Fibroblast of the conjunctiva (primary cell): ENCODE results near the gene CDHR5.

Source experiments
- DNase-seq: peaks from one replicate; pipeline ENCODE4 v3.0.0-alpha.2; 2010; ENCODE audit warnings: low read depth

CDHR5 gene

DNA sequence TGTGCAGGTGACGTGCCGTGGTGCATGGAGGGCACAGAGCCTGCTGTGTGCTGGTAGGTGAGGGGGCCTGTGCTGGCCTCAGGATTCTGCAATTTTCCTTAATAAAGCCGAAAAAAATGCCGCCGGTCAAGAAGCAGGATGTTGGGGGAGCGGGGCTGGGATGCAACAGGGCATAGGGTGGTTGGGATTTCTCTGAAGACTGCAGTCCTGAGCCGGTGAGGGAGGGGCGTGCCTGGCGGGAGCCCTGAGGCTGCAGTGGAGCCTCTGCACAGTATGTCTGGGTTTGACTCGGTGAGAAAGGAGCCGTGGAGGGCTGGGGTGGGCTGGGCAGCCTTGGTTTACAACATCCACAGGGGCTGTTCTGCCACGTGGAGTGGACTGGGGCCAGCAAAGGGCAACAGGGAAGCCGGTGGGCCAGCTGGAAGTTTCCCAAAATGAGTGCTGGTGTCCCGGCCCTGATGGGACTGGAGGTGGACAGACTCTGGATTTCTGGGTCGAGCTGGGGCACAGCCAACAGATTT lies 1.3 kb downstream of the CDHR5 start:
- no peak for DNase-seq

DNA sequence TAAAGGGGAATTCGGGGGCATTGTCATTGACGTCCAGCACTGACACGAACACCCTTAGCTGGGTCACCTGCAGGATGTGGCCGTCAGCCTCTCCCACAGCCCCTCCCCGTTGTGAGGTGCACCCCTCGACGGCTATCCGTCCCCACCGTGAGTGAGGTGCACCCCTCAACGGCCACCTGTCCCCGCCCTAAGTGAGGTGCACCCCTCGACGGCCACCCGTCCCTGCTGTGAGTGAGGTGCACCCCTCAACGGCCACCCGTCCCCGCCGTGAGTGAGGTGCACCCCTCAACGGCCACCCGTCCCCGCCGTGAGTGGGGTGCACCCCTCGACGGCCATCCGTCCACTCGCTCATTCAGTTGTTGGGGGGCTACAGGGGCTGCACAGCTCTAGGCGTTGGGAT lies 2.9 kb downstream of the CDHR5 start:
- DNase-seq, result no peak

DNA sequence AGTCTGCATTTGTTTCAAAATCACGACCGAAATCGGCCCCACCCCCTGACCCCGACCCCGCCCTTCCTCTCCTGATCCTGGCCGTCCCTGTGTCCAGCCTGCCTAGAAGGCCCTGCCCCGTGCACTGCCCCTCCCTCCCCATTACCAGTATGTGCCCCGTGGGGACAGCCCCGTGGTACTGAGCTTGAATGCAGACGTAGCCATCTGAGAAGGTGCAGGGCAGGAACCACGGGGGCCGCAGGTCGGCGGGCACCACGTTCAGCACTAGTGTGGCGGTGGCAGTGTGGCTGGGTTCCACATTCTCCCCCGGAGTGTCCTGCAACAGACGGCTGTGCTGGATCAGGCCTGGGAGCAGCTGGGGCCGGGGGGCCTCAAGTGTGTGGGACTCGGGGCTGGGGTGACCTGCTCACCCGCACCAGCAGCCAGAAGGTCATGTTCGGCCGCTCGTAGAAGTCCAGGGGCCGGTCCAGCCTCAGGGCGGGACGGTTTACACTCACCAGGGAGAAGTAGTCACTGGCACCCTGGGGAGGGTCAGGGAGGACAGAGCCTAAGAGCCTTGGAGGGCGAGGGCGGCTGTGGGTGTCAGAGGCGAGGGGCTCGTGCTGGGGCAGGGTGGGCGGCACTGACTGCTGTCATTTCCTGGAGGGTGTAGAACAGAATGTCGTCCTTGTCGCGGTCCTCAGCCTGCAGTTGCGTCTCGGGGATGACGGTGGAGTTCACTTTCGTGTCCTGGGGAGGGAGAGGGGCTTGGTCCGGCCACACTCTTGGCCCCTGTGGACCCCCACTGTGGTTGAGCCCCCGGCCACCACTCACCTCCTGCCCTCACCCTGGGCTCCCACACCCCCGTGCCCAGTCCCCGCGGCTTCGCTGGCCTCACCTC lies 3.6 kb downstream of the CDHR5 start:
- DNase-seq, result no peak

DNA sequence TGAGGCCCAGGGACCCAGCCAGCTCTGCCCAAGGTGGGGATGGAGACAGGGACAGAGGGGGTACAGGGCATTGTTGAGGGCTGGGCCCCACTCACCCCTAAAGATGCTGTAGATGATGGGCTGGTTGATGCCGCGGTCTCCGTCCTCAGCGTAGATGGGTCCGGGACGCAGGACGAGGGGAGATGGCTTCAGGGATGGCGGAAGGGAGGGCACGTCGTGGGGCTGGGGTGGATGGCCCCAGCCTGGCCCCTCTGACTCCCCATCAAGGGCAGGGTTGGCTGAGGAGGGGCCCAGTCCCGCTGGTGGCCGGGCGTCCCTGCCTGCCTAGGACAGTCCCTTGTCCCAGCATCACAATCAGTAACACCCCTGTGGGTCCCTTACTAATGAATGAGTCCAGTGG lies 4.6 kb downstream of the CDHR5 start:
- no peak for DNase-seq

DNA sequence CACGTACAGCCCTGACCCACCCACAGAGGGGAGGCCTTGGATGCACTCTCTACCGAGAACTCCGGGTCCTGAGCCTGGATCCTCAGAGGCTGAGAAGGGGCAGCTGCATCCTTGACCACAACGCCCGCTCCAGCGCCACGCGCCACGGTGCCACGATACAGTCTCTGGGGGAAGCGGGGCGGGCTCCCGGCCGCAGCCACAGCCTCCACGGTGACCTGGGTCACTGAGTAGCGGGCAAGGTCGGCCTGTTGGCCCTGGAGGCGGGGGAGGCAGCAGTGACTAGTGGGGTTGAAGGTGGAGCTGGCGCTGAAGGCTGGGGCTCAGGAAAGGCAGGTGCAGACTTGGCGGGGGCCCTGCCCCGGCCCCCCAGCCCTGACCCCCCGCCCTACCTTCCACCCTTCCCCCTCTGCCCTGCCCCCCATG lies 5.1 kb downstream of the CDHR5 start:
- DNase-seq, result no peak

DNA sequence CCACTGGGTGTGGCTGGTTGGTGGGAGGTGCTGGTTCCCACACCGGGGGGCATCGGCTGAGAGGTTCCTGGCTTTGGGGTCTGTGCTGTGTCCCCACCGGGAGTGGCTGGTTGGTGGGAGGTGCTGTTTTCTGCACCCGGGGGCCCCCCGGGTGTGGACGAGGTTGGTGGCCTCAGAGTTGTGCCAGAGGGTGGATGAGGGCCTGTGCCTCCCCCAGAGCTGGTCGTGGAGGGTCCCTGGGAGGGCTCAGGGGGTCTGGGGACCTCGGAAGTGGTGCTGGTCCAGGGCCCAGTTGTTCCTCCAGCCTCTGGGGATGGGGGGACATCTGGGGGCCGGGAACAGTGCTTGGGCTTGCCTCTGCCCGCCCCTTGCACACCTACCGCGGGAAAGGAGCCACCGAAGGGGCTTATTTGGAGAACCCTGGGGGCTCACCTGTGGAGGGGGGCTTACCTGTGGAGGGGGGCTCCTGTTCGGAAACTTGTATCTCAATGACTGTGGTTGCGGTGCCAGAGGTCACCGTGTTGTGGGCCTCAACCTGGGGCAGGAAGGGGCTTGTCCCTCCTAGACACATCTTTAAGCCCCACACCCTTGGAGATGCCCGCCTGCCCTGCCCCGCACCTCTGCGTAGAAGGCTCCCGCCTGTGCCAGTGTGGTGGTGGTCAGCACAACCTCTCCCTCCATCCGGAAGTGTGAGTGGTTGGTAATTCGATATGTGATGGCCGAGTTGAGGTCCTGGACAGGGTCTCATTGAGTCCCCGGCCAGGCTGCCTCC lies 5.7 kb downstream of the CDHR5 start:
- DNase-seq, result no peak

DNA sequence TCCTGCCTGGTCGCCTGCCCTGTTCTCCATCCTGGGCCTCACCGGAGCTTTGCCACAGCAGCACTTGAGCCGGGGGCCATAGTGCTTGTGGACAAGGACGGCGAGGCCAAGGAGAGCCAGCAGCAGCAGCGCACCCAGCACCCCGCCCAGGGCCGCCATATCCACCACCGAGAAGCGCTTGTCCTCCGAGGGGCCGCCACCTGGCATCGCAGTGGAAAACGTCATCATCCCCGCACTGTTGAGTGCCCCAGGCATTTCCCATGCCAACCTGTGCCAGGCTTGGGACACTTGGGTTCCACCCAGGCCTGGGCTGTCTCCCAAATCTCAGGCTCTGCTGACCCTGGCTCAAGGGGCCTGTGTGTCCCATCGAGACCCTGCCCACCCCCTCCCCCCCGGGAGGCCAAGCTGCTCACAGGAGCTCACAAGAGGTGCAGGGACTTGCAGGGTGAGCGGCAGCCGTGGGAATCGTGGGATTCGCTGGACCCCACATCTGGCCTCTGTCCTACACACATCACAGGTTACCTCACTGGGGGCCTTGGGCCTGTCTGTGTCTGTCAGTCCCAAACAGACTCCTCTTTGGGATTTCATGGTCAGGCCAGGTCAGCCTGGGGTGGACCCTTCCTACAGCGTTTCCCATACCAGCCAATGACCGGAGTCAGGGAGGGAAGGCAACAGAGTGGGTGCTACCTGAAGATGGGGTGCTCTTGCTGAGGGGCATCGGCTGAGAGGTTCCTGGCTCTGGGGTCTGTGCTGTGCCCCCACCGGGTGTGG lies 6.7 kb downstream of the CDHR5 start:
- DNase-seq, result no peak

DNA sequence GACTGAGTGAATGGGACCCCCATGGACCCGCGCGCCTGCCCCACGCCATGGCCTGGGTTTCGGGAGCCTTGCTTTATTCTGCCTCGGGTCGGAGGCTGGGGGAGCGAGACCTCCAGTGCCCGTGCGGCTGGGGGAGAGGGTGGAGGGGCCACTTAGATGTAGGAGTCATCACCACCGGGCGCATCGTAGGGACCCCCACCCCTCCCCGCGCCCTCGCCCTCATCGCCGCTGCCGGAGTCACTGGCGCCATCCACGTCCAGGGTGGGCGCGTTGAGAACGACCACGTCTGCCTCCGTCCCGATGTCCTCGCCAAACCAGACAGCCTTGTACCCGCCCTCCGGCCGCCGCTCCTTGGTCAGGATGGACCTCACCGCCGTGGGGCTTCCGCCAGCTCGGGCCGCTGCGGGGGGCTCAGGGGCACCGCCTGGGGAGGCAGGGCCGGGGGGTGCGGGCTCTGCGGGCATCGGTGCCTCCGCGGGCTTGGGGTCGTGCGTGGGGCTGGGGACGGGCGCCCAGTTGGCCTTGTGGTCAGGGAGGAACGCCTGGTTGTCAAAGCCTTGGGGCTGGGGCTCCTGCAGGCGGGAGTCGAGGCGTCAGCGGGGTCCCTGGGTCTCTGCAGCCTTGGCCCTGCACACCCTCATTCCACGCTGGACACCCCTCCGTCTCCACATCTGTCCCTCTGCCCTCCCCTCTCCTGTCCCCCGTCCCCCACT lies 7.4 kb downstream of the CDHR5 start:
- no peak for DNase-seq

DNA sequence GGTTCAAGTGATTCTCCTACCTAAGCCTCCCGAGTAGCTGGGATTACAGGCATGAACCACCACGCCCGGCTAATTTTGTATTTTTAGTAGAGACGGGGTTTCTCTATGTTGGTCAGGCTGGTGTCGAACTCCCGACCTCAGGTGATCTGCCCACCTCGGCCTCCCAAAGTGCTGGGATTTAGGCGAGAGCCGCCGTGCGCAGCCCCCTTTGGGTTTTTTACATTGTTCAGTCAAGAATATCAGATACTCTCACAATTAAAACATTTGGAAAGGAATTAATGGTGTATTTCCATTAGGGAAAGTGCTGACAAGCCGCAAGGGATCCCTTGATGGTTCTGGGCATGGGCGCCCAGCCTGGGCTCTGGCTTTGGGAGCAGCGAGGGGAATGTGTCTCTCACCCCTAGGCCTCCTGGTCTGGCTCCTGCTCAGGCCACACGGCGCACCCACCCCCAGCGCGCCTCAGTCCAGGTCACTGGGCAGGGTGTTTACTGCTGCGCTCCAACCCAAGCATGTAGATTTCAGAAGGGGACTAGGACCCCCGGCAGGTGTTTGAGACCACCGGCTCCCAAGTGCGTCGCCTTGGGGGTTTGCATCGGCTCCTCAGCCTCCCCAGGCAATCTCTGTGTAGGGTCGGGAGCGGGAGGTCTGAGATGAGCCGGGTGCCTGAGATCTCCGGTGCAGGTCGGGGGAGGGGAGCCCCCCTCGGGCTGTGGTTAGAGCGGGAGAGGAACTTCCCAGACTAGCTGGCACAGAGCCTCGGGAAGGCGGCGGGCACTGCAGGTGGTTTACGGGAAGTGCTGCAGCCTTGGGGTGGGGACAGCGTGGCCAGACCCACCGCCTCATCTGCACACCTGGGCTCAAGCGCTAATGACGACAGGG lies 8.2 kb downstream of the CDHR5 start:
- no peak for DNase-seq

DNA sequence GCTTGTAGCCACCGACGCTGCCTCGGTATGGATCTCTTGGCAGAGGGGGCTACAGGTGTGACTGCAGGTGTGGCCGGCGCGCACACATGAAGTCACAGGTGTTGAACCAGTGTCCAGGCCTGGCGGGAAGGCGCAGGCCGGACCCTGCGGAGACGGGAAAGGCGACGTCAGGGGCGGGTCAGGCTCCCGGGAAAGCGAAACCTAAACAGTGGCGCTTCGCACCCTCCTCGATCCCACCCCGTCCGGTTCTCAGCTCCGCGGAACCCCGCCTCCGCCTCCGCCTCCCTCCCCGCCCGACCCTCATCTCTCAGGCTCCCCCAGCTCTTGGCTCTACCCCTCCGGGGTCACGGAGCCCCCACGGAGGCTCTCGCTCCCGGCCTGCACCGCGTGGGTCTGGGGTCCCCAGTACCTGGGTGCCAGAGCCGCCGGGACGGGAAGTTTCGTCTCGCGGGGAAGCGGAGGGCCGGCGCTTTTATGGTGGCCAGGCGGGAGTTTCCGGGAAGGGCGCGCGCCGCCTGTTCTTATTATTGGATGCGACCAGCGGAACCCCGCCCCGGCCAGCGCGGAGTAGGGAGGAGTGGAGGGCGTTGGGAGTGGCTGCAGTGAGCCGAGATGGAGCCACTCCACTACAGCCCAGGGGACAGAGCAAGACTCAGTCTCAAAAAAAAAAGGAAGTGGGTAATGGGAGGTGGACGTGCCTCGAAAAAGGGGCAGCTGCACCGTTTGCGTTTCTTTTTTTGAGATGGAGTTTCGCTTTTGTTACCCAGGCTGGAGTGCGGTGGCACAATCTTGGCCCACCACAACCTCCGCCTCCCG lies 9.0 kb downstream of the CDHR5 start, which contains the start of gene IRF7:
TSS of gene IRF7 (minus strand) at position 447 of the 816 bp plus-strand sequence. CDS start 586 bp downstream, outside the sequence.
- DNase-seq, result peak; percentile 76

DNA sequence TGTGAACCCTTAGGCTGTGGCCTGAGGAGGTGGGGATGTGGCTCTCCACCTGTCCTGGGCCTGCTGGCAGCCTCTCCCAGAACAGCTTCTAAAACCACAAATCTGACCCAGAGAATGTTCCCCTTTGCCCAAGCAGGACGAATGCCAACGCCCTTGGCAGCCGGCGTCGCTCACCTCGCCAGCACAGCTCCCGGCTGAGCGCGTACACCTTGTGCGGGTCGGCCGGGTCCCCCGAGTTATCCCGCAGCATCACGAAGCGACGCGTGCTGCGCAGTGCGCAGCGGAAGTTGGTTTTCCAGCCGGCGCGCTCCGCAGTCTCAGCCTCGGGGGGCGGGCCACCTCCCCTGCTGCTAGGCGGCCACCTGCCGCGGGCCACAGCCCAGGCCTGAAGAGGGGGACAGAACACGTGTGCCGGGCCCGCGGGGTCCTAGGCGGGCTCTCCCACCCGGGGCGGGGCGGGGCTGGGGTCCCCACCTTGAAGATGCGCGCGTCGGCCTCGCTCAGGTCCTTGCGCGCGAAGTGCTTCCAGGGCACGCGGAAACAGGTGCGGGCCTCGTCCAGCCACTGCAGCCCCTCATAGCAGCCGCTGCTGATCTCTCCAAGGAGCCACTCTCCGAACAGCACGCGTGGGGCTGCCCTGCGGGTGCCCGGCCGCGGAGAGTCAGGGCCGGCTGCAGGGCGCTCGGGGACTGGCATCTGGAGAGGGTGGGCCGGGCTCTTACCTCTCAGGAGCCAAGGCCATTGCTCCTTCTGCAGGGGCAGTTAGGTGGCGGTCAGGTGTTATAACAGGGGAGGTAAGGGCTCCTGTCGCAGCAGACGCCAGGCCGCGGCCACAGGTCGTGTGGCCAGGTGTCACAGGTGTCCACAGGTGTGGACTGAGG lies 9.9 kb downstream of the CDHR5 start:
- no peak for DNase-seq

DNA sequence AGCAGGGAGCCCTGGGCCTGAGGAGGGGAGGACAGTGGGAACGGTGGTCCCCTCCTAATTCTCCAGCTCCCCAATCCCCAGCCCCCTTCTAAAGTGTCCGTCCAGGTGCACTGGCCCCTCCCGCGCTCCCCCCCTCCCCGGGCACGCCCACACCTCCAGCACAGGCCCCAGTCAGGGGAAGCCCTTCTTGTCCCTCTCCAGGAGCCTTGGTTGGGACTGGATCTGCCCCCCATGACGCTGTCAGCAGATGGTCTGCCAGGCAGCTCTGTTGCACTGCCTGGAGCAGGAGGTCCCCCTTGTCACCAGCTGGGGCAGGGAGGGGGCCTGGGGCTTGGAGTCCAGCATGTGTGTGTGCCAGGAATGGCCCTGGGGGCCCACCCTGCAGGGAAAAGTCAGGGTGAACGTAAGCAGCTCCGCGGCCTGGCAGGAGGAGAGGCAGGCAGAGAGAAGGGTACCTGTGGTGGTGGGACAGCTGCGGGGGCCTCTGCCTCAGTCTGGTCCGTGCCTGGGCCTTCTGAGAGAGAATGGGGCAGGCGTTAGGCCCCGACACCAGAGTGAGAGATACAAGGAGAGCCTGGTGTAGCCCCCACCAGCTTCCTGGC lies 10.6 kb downstream of the CDHR5 start:
- DNase-seq, result no peak

DNA sequence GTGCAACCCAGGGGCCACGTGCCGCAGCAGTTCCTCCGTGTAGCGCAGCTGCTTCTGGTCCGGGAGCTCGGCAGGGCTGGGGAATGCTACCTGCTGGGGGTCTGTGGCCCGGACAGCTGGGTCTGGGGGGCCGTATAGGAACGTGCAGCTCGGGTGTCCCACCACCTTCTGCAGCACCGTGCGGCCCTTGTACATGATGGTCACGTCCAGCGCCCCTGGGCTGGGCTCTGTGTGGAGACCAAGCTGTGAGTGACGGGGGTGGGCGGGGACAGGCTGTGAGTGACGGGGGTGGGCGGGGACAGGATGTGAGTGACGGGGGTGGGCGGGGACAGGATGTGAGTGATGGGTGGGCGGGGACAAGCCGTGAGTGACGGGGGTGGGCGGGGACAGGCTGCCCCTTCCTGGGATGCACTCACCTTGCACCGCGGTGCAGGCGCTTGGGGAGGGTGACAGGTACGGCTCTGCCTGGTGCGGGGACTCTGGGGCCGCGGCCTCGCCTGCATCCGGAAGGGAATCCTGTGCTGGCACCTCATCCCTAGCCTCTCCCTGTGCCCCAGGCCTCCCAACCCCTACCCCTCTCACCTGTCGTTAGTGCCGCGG lies 11.3 kb downstream of the CDHR5 start:
- DNase-seq, result no peak

DNA sequence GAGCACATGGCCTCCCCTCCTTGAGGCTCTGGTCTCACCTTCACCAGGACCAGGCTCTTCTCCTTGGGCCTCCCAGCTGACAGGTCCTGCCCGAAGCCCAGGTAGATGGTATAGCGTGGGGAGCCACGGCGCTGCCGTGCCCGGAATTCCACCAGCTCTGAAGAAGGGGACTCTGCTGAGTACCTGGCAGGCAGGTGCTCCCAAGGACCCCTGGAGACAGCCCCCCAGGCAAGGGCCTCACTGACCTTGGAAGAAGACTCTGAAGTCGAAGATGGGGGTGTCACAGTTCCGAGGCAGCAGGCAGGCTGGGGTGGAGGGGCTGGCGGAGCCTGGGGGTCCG lies 11.8 kb downstream of the CDHR5 start:
- no peak for DNase-seq

DNA sequence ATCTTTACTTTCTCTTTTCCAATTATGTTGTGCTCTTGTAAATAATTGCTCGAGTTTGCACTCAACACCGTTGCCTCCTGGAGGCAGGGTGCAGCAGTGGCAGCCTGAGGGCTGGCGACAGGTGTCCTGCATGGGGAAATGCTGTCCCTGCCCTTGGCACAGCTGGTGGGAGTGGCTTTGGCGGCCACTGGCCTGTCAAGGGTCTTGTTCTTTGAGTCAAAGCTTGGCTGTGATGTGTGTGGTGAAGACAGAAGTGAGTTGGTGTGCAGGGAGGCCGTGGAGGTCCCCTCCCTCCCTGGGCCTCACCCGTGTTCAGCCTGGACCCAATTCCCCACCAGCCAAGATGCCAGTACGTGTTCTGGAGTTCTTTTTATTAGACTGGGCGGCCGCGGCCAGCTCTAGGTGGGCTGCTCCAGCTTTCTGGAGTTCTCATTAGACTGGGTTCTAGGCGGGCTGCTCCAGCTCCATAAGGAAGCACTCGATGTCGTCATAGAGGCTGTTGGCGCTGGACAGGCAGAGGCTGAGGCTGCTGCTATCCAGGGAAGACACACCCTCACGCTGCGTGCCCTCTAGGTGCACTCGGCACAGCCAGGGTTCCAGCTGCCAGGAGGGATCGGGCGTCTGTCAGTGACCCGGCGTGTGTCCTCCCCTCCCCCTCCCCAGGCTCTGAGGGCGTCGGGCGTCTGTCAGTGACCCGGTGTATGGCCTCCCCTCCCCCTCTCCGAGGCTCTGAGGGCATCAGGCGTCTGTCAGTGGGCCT lies 12.4 kb downstream of the CDHR5 start:
- DNase-seq, result no peak

DNA sequence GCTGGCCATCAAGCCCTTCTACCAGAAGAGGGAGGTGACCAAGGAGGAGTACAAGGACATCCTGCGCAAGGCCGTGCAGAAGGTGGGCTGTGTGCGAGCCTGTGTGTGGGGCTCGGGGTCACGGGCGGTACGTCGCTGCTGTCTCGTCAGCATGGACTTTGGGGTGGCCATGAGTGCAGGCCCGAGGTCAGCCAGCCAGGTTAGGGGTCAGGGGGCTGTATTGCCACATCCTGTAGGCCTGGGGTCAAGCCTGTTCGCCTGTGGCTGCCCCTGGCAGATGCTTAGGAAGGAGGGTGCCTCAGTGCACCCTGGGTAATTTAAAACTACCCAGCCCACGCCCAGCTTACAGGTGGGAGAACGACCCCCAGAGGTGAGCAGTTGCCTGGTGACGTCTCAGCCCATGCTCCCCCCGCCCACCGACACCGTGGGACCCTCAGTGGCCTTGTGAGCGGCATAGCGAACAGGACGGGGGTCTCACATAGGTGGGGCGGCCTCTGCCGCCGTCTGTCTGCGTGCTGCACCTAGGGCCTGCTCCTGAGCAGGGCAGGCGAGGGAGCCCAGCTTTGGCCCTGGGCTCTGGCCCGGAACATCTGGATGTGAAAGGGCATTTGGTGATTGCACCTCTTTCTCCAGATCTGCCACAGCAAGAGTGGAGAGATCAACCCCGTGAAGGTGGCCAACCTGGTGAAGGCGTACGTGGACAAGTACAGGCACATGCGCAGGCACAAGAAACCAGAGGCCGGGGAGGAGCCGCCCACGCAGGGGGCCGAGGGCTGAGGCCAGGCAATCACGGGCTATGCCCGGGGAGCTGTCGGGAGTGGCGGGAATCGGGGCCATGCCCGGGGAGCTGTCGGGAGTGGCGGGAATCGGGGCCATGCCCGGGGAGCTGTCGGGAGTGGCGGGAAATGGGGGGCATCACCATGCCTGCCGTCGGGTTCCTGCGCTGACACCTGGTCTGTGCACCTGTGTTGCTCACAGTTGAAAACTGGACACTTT lies 13.5 kb downstream of the CDHR5 start:
- no peak for DNase-seq
